ENCODE measurements around the gene IGF2R. TPM values are rescaled to one million over a fixed set of nuclear protein-coding genes. Genes with fewer than 3 reads are reported as not detected.

IGF2R gene
- total and polyA plus RNA-seq, 5 donors from 2014 or later, result 8.8 to 71.2 (median 10.0) TPM

- ATAC-seq (ENCODE audit: low read depth in 2 of 2) (no peak), DNase-seq (no peak)
- Mint-ChIP-seq H3K9me3 (no peaks in the 10 kb centered on the region), H3K27ac (peak overlapping the region in 2 of 3 donors; percentile 57 to 58), H3K36me3 (peaks cover 71% of the 10 kb centered on the region), H3K4me1 (peaks cover 13 to 34% (median 20%) of the 10 kb centered on the region in 4 donors), H3K27me3 (no peaks in the 10 kb centered on the region), H3K4me3 (no peak overlapping the region)
- H3K4me1 ChIP-seq (ENCODE audit: control insufficient read depth, insufficient read depth, low read length, poor library complexity, severe bottlenecking), result peaks cover 16% of the 10 kb centered on the region
- H3K27ac ChIP-seq (ENCODE audit: insufficient read depth, low read length, poor library complexity, severe bottlenecking), result no peak overlapping the region
- no peaks in the 10 kb centered on the region for H3K9me3 ChIP-seq (ENCODE audit: control insufficient read depth in 2 of 2, low read length in 2 of 2)
- H3K36me3 ChIP-seq (ENCODE audit: control insufficient read depth, insufficient read depth, low read length), result peaks cover 78% of the 10 kb centered on the region
- no peak overlapping the region for H3K4me3 ChIP-seq (ENCODE audit: low read depth, low read length)
- no peaks in the 10 kb centered on the region for H3K27me3 ChIP-seq (ENCODE audit: control insufficient read depth, insufficient read depth, low read length)
Observed at GRCh38 chr6:160067564-160067963, 98.7 kb downstream of the IGF2R start.

GRCh38 chr6:160068346-160068745, 99.5 kb downstream of the IGF2R start:
- Histone ChIP-seq H3K36me3 (ENCODE audit: control insufficient read depth, insufficient read depth, low read length) (peaks cover 78% of the 10 kb centered on the region), H3K27ac (ENCODE audit: insufficient read depth, low read length, poor library complexity, severe bottlenecking) (no peak overlapping the region), H3K9me3 (ENCODE audit: control insufficient read depth in 2 of 2, low read length in 2 of 2) (no peaks in the 10 kb centered on the region), H3K27me3 (ENCODE audit: control insufficient read depth, insufficient read depth, low read length) (no peaks in the 10 kb centered on the region), H3K4me3 (ENCODE audit: low read depth, low read length) (no peak overlapping the region), H3K4me1 (ENCODE audit: control insufficient read depth, insufficient read depth, low read length, poor library complexity, severe bottlenecking) (peaks cover 16% of the 10 kb centered on the region)
- Mint-ChIP-seq H3K36me3 (peaks cover 75% of the 10 kb centered on the region), H3K9me3 (no peaks in the 10 kb centered on the region), H3K4me1 (peaks cover 13 to 34% (median 19%) of the 10 kb centered on the region in 4 donors), H3K27me3 (no peaks in the 10 kb centered on the region), H3K4me3 (peak overlapping the region in 2 of 4 donors; percentile 15 to 39), H3K27ac (peak overlapping the region in 2 of 3 donors; percentile 22 to 64)
- no peak for ATAC-seq (ENCODE audit: low read depth in 2 of 2)
- DNase-seq, result no peak

GRCh38 chr6:160069050-160069454, 100.2 kb downstream of the IGF2R start:
- Mint-ChIP-seq H3K27ac (peak overlapping the region in 2 of 3 donors; percentile 36 to 64), H3K27me3 (no peaks in the 10 kb centered on the region), H3K9me3 (no peaks in the 10 kb centered on the region), H3K4me1 (peaks cover 13 to 34% (median 17%) of the 10 kb centered on the region in 4 donors), H3K4me3 (peak overlapping the region in 3 of 4 donors; percentile 15 to 39 (median 32)), H3K36me3 (peaks cover 75% of the 10 kb centered on the region)
- Histone ChIP-seq H3K9me3 (ENCODE audit: control insufficient read depth in 2 of 2, low read length in 2 of 2) (no peaks in the 10 kb centered on the region), H3K27ac (ENCODE audit: insufficient read depth, low read length, poor library complexity, severe bottlenecking) (no peak overlapping the region), H3K4me1 (ENCODE audit: control insufficient read depth, insufficient read depth, low read length, poor library complexity, severe bottlenecking) (peaks cover 16% of the 10 kb centered on the region), H3K27me3 (ENCODE audit: control insufficient read depth, insufficient read depth, low read length) (no peaks in the 10 kb centered on the region), H3K36me3 (ENCODE audit: control insufficient read depth, insufficient read depth, low read length) (peaks cover 78% of the 10 kb centered on the region), H3K4me3 (ENCODE audit: low read depth, low read length) (peak overlapping the region; percentile 55)
- DNase-seq (peak in 2 of 3 donors; percentile 16 to 73), ATAC-seq (ENCODE audit: low read depth in 2 of 2) (peak; percentile 59 to 69)

GRCh38 chr6:160069459-160069858, 100.6 kb downstream of the IGF2R start:
- H3K27ac ChIP-seq (ENCODE audit: insufficient read depth, low read length, poor library complexity, severe bottlenecking), result no peak overlapping the region
- Mint-ChIP-seq H3K27ac (peak overlapping the region in 2 of 3 donors; percentile 36 to 64), H3K4me1 (peaks cover 13 to 34% (median 16%) of the 10 kb centered on the region in 4 donors), H3K36me3 (peaks cover 75% of the 10 kb centered on the region), H3K4me3 (peak overlapping the region in 2 of 4 donors; percentile 32 to 39), H3K27me3 (no peaks in the 10 kb centered on the region), H3K9me3 (no peaks in the 10 kb centered on the region)
- peaks cover 16% of the 10 kb centered on the region for H3K4me1 ChIP-seq (ENCODE audit: control insufficient read depth, insufficient read depth, low read length, poor library complexity, severe bottlenecking)
- peak overlapping the region; percentile 55 for H3K4me3 ChIP-seq (ENCODE audit: low read depth, low read length)
- H3K36me3 ChIP-seq (ENCODE audit: control insufficient read depth, insufficient read depth, low read length), result peaks cover 78% of the 10 kb centered on the region
- no peaks in the 10 kb centered on the region for H3K27me3 ChIP-seq (ENCODE audit: control insufficient read depth, insufficient read depth, low read length)
- no peaks in the 10 kb centered on the region for H3K9me3 ChIP-seq (ENCODE audit: control insufficient read depth in 2 of 2, low read length in 2 of 2)
- no peak for DNase-seq
- ATAC-seq (ENCODE audit: low read depth in 2 of 2), result no peak

- ATAC-seq (ENCODE audit: low read depth in 2 of 2) (no peak), DNase-seq (no peak)
- Histone ChIP-seq H3K36me3 (ENCODE audit: control insufficient read depth, insufficient read depth, low read length) (peaks cover 79% of the 10 kb centered on the region), H3K27me3 (ENCODE audit: control insufficient read depth, insufficient read depth, low read length) (no peaks in the 10 kb centered on the region), H3K4me3 (ENCODE audit: low read depth, low read length) (no peak overlapping the region), H3K9me3 (ENCODE audit: control insufficient read depth in 2 of 2, low read length in 2 of 2) (no peaks in the 10 kb centered on the region), H3K27ac (ENCODE audit: insufficient read depth, low read length, poor library complexity, severe bottlenecking) (no peak overlapping the region), H3K4me1 (ENCODE audit: control insufficient read depth, insufficient read depth, low read length, poor library complexity, severe bottlenecking) (peaks cover 16% of the 10 kb centered on the region)
- H3K27ac Mint-ChIP-seq, result no peak overlapping the region
- no peak overlapping the region for H3K4me3 Mint-ChIP-seq
- no peaks in the 10 kb centered on the region for H3K9me3 Mint-ChIP-seq
- H3K36me3 Mint-ChIP-seq, result peaks cover 70% of the 10 kb centered on the region
- peaks cover 13 to 34% (median 16%) of the 10 kb centered on the region in 4 donors for H3K4me1 Mint-ChIP-seq
- no peaks in the 10 kb centered on the region for H3K27me3 Mint-ChIP-seq
Observed at GRCh38 chr6:160070427-160070826, 101.5 kb downstream of the IGF2R start.

GRCh38 chr6:160070831-160071230, 101.9 kb downstream of the IGF2R start:
- H3K36me3 Mint-ChIP-seq, result peaks cover 72% of the 10 kb centered on the region
- Histone ChIP-seq H3K9me3 (ENCODE audit: control insufficient read depth in 2 of 2, low read length in 2 of 2) (no peaks in the 10 kb centered on the region), H3K27ac (ENCODE audit: insufficient read depth, low read length, poor library complexity, severe bottlenecking) (no peak overlapping the region), H3K27me3 (ENCODE audit: control insufficient read depth, insufficient read depth, low read length) (no peaks in the 10 kb centered on the region), H3K4me1 (ENCODE audit: control insufficient read depth, insufficient read depth, low read length, poor library complexity, severe bottlenecking) (peaks cover 16% of the 10 kb centered on the region), H3K4me3 (ENCODE audit: low read depth, low read length) (no peak overlapping the region), H3K36me3 (ENCODE audit: control insufficient read depth, insufficient read depth, low read length) (peaks cover 83% of the 10 kb centered on the region)
- no peaks in the 10 kb centered on the region for H3K9me3 Mint-ChIP-seq
- DNase-seq (no peak), ATAC-seq (ENCODE audit: low read depth in 2 of 2) (no peak)
- no peaks in the 10 kb centered on the region for H3K27me3 Mint-ChIP-seq
- no peak overlapping the region for H3K4me3 Mint-ChIP-seq
- H3K27ac Mint-ChIP-seq, result no peak overlapping the region
- peaks cover 13 to 34% (median 16%) of the 10 kb centered on the region in 4 donors for H3K4me1 Mint-ChIP-seq

- ATAC-seq (ENCODE audit: low read depth in 2 of 2) (no peak), DNase-seq (no peak)
- peaks cover 14 to 28% (median 17%) of the 10 kb centered on the region in 4 donors for H3K4me1 Mint-ChIP-seq
- no peak overlapping the region for H3K4me3 ChIP-seq (ENCODE audit: low read depth, low read length)
- H3K9me3 Mint-ChIP-seq, result no peaks in the 10 kb centered on the region
- peaks cover 73% of the 10 kb centered on the region for H3K36me3 Mint-ChIP-seq
- peaks cover 16% of the 10 kb centered on the region for H3K4me1 ChIP-seq (ENCODE audit: control insufficient read depth, insufficient read depth, low read length, poor library complexity, severe bottlenecking)
- H3K27ac Mint-ChIP-seq, result peak overlapping the region in 1 of 3 donors; percentile 65
- no peaks in the 10 kb centered on the region for H3K27me3 ChIP-seq (ENCODE audit: control insufficient read depth, insufficient read depth, low read length)
- H3K4me3 Mint-ChIP-seq, result no peak overlapping the region
- no peak overlapping the region for H3K27ac ChIP-seq (ENCODE audit: insufficient read depth, low read length, poor library complexity, severe bottlenecking)
- no peaks in the 10 kb centered on the region for H3K27me3 Mint-ChIP-seq
- no peaks in the 10 kb centered on the region for H3K9me3 ChIP-seq (ENCODE audit: control insufficient read depth in 2 of 2, low read length in 2 of 2)
- peaks cover 92% of the 10 kb centered on the region for H3K36me3 ChIP-seq (ENCODE audit: control insufficient read depth, insufficient read depth, low read length)
Observed at GRCh38 chr6:160071805-160072690, 103.2 kb downstream of the IGF2R start.
